ENCODE measurements around the gene ALKBH6. TPM values are rescaled to one million over a fixed set of nuclear protein-coding genes. Genes with fewer than 3 reads are reported as not detected.

The ALKBH6 gene
- total and polyA plus RNA-seq, 2 of the 13 experiments (the other 11 are each of a cell fraction or from before 2014, with no cell fraction given) = 13.7 to 18.1 TPM

- TF ChIP-seq NR2F6 (IDR thresholded peaks at IDR 0.05) = no peak
- TF ChIP-seq NR2F6 (CRISPR knock-in tag; IDR thresholded peaks at IDR 0.05) = peak; percentile 46; the same call in 1 of the 2 replicates
- no peak for TF ChIP-seq ZNF747 (CRISPR knock-in tag; IDR thresholded peaks at IDR 0.05; ENCODE audit: borderline replicate concordance)
- no peak for TF ChIP-seq RNF219 (CRISPR knock-in tag; IDR thresholded peaks at IDR 0.05)
- peak; percentile 69; the same call in 1 of the 2 replicates for TF ChIP-seq ETV6 (CRISPR knock-in tag; conservative IDR thresholded peaks at IDR 0.05)
- peak; percentile 88 for TF ChIP-seq DBP (CRISPR knock-in tag; IDR thresholded peaks at IDR 0.05; ENCODE audit: not compliant biosample characterization)
- TF ChIP-seq MYPOP (CRISPR knock-in tag; IDR thresholded peaks at IDR 0.05) = peak; percentile 44; the same call in 1 of the 2 replicates
- TF ChIP-seq ZFP37 (CRISPR knock-in tag; IDR thresholded peaks at IDR 0.05; ENCODE audit: borderline replicate concordance) = peak; percentile 95; the same call in 1 of the 2 replicates
- TF ChIP-seq DZIP1 (CRISPR knock-in tag; IDR thresholded peaks at IDR 0.05) = no peak
- peak; percentile 99 for TF ChIP-seq REST (IDR thresholded peaks at IDR 0.05; ENCODE audit: borderline replicate concordance in 1 of 2, low read depth in 1 of 2, low read length in 2 of 2)
- peak; percentile 93 for TF ChIP-seq BRCA1 (CRISPR knock-in tag; IDR thresholded peaks at IDR 0.05)
- TF ChIP-seq SRSF4 (IDR thresholded peaks at IDR 0.05; ENCODE audit: low read depth, low read length, poor library complexity, severe bottlenecking) = no peak
- peak; percentile 37; the same call in 1 of the 2 replicates for TF ChIP-seq E2F1 (CRISPR knock-in tag; IDR thresholded peaks at IDR 0.05)
- TF ChIP-seq ZNF256 (CRISPR knock-in tag; conservative IDR thresholded peaks at IDR 0.05) = peak; percentile 83; the same call in 1 of the 2 replicates
- no peak for TF ChIP-seq MLX (CRISPR knock-in tag; IDR thresholded peaks at IDR 0.05)
- TF ChIP-seq CAMTA2 (CRISPR knock-in tag; IDR thresholded peaks at IDR 0.05; ENCODE audit: borderline replicate concordance) = no peak; the same call in 1 of the 2 replicates
- TF ChIP-seq BCL6 (CRISPR knock-in tag; IDR thresholded peaks at IDR 0.05) = no peak
Observed at GRCh38 chr19:35963514-35963913, 50.5 kb downstream of the ALKBH6 start (continued).

All from HepG2 (cell line).